Gastroesophageal sphincter (tissue), 3 donors: ENCODE measurements around the gene FMO2.

Experiments
- CTCF ChIP-seq, 4 experiments: fragments of 200-600 bp in 2 of 4; fragments of 450-650 bp in 2 of 4; sonication (generic) in 1 of 4; IDR thresholded peaks; one replicate each; pipeline ENCODE4 v1.5.1; 2017 to 2019; ENCODE audit warnings: antibody characterized with exemption in 4 of 4, mild to moderate bottlenecking in 2 of 4, moderate library complexity in 2 of 4
- EP300 ChIP-seq: sonication (generic); formaldehyde crosslinking; IDR thresholded peaks from one replicate; pipeline ENCODE4 v1.6.1; 2017; ENCODE audit warnings: antibody characterized with exemption, mild to moderate bottlenecking
- POLR2A ChIP-seq, 2 donors: fragments of 450-650 bp; IDR thresholded peaks; one replicate each; pipeline ENCODE4 v1.6.1; 2017; ENCODE audit warnings: antibody characterized with exemption in 2 of 2, mild to moderate bottlenecking in 2 of 2, moderate library complexity in 1 of 2
- POLR2AphosphoS5 ChIP-seq: sonication (generic); formaldehyde crosslinking; IDR thresholded peaks from one replicate; pipeline ENCODE4 v1.6.1; 2017; ENCODE audit warnings: antibody characterized with exemption

- TF ChIP-seq CTCF (IDR thresholded peaks at IDR 0.05): no peak
- TF ChIP-seq POLR2A (IDR thresholded peaks at IDR 0.05): no peak
- no peak for TF ChIP-seq POLR2AphosphoS5
- no peak for TF ChIP-seq EP300
Observed at GRCh38 chr1:171217658-171218443, 32.8 kb downstream of the FMO2 start.
